OCI-LY3 (cell line): ENCODE data around the gene MAPT.

ENCODE experiments used
- EZH2phosphoT487 ChIP-seq: fragments of 200-600 bp; shearing (Covaris generic); IDR thresholded peaks from 2 replicates; pipeline ENCODE4 v1.6.1; 2018; ENCODE audit warnings: antibody characterized with exemption, mixed run types, low read depth
- TF ChIP-seq, protein P1 (sequence below): fragments of 200-600, 300-600 bp; sonication (generic); IDR thresholded peaks from 2 replicates; pipeline ENCODE4 v1.5.1; 2014; ENCODE audit warnings: antibody characterized with exemption, low read length, low read depth

DNA sequence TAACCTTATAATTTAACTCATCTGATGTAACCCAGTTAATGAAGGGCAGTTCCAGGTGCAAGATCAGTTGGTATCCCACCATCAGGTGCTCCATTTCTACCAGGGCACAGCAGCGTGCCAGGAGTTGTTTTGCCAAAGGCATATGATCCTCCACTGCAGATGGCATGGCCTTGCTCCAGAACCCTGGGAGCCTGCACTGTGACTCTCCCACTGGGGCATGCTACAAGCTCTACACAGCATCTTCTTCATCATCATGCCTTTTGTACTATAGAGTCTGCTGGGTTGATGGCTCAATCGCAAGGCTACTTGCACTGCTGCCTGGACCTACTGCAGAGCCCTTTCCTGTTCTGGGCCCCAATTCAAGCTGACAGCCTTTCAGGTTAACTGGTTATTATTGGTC is 11.3 kb upstream of the MAPT start:
- no peak for TF ChIP-seq EZH2phosphoT487
- TF ChIP-seq, protein P1, sequence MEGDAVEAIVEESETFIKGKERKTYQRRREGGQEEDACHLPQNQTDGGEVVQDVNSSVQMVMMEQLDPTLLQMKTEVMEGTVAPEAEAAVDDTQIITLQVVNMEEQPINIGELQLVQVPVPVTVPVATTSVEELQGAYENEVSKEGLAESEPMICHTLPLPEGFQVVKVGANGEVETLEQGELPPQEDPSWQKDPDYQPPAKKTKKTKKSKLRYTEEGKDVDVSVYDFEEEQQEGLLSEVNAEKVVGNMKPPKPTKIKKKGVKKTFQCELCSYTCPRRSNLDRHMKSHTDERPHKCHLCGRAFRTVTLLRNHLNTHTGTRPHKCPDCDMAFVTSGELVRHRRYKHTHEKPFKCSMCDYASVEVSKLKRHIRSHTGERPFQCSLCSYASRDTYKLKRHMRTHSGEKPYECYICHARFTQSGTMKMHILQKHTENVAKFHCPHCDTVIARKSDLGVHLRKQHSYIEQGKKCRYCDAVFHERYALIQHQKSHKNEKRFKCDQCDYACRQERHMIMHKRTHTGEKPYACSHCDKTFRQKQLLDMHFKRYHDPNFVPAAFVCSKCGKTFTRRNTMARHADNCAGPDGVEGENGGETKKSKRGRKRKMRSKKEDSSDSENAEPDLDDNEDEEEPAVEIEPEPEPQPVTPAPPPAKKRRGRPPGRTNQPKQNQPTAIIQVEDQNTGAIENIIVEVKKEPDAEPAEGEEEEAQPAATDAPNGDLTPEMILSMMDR, result no peak
